Uterus (tissue), 2 donors: ENCODE results near the gene CRACDL.

Source experiments
- POLR2A ChIP-seq, 2 donors: fragments of 450-650 bp; IDR thresholded peaks; one replicate each; pipeline ENCODE4 v1.6.1; 2016; ENCODE audit warnings: antibody characterized with exemption in 2 of 2, mild to moderate bottlenecking in 1 of 2, moderate library complexity in 1 of 2
- TF ChIP-seq, protein P1 (sequence below), 4 experiments: fragments of 200-600 bp in 2 of 4; fragments of 450-650 bp in 2 of 4; sonication (generic) in 2 of 4; IDR thresholded peaks; one replicate each; pipeline ENCODE4 v1.5.1; 2016 to 2019; ENCODE audit warnings: antibody characterized with exemption in 4 of 4, mild to moderate bottlenecking in 2 of 4, moderate library complexity in 1 of 4

GRCh38 chr2:98901702-98902101 is 34.3 kb downstream of the CRACDL start:
- TF ChIP-seq, protein P1, sequence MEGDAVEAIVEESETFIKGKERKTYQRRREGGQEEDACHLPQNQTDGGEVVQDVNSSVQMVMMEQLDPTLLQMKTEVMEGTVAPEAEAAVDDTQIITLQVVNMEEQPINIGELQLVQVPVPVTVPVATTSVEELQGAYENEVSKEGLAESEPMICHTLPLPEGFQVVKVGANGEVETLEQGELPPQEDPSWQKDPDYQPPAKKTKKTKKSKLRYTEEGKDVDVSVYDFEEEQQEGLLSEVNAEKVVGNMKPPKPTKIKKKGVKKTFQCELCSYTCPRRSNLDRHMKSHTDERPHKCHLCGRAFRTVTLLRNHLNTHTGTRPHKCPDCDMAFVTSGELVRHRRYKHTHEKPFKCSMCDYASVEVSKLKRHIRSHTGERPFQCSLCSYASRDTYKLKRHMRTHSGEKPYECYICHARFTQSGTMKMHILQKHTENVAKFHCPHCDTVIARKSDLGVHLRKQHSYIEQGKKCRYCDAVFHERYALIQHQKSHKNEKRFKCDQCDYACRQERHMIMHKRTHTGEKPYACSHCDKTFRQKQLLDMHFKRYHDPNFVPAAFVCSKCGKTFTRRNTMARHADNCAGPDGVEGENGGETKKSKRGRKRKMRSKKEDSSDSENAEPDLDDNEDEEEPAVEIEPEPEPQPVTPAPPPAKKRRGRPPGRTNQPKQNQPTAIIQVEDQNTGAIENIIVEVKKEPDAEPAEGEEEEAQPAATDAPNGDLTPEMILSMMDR (IDR thresholded peaks at IDR 0.05), result no peak
- no peak for TF ChIP-seq POLR2A (IDR thresholded peaks at IDR 0.05)
